PC-3 (cell line): Measurements from ENCODE around the gene ARHGEF26. TPM values are rescaled to one million over a fixed set of nuclear protein-coding genes. Genes with fewer than 3 reads are reported as not detected.

Source experiments
- ATAC-seq: fragments of 200-7000 bp; cut with Tn5 transposase; 2 replicates; pipeline ENCODE4 v1.9.1; 2020; ENCODE audit warnings: mild to moderate bottlenecking, moderate library complexity
- BruUV-seq: library from RNA; stranded (reverse); fragments of 400-500 nt; replicated peaks from 2 replicates; lab custom pipeline; 2021; lab: Mats Ljungman, UMichigan
- CTCF ChIA-PET: fragments of 300-600 bp; sonication (Branson Sonifier 250); formaldehyde crosslinking; loops from one replicate; lab custom pipeline; 2022; ENCODE audit warnings: antibody characterized with exemption; lab: Charles Lee
- POLR2A ChIA-PET: fragments of 300-600 bp; sonication (Branson Sonifier 250); formaldehyde crosslinking; loops from one replicate; lab custom pipeline; 2022; ENCODE audit warnings: antibody characterized with exemption; ENCODE audit not compliant: unreplicated experiment; lab: Charles Lee
- DNase-seq: peaks from one replicate; pipeline ENCODE4 v3.0.0-alpha.2; 2015
- H2AFZ ChIP-seq: fragments of 300-600 bp; sonication (generic); 2 replicates; pipeline ENCODE4 v1.6.0; 2016; ENCODE audit warnings: antibody characterized with exemption, low read length
- H3F3A ChIP-seq: fragments of 300-600 bp; sonication (generic); one replicate; pipeline ENCODE4 v1.6.0; 2017; ENCODE audit warnings: antibody characterized with exemption, low read length, control low read depth, mild to moderate bottlenecking; ENCODE audit not compliant: unreplicated experiment
- H3K27ac ChIP-seq: fragments of 300-600 bp; sonication (generic); 2 replicates; pipeline ENCODE4 v1.5.1; 2016; ENCODE audit warnings: mild to moderate bottlenecking, low read length
- H3K27me3 ChIP-seq: fragments of 300-600 bp; sonication (generic); 2 replicates; pipeline ENCODE4 v1.6.1; 2016; ENCODE audit warnings: low read length, mixed read lengths
- H3K36me3 ChIP-seq: fragments of 300-600 bp; sonication (generic); 2 replicates; pipeline ENCODE4 v1.6.1; 2016; ENCODE audit warnings: low read depth, mixed run types, low read length, mixed read lengths
- H3K4me1 ChIP-seq: fragments of 300-600 bp; sonication (generic); 2 replicates; pipeline ENCODE4 v1.5.1; 2016; ENCODE audit warnings: low read length; ENCODE audit not compliant: insufficient read depth
- H3K4me2 ChIP-seq: fragments of 300-600 bp; sonication (generic); 2 replicates; pipeline ENCODE4 v1.6.0; 2016; ENCODE audit warnings: low read length
- H3K4me3 ChIP-seq: fragments of 300-600 bp; sonication (generic); 2 replicates; pipeline ENCODE4 v1.5.1; 2016; ENCODE audit warnings: mild to moderate bottlenecking, low read length, mixed read lengths
- H3K79me2 ChIP-seq: fragments of 300-600 bp; sonication (generic); 2 replicates; pipeline ENCODE4 v1.6.1; 2017; ENCODE audit warnings: low read length, mixed read lengths
- H3K9ac ChIP-seq: fragments of 300-600 bp; sonication (generic); 2 replicates; pipeline ENCODE4 v1.6.0; 2016; ENCODE audit warnings: mild to moderate bottlenecking, low read length
- H3K9me2 ChIP-seq: fragments of 300-600 bp; sonication (generic); replicated peaks from 2 replicates; pipeline ENCODE4 v1.6.1; 2016; ENCODE audit warnings: mixed run types, low read length, mixed read lengths
- H3K9me3 ChIP-seq: fragments of 300-600 bp; sonication (generic); 2 replicates; pipeline ENCODE4 v1.6.1; 2016; ENCODE audit warnings: low read length, mixed read lengths
- H4K20me1 ChIP-seq: fragments of 300-600 bp; sonication (generic); 2 replicates; pipeline ENCODE4 v1.6.1; 2016; ENCODE audit warnings: low read length, mixed read lengths
- CTCF ChIP-seq: fragments of 300-600 bp; sonication (generic); conservative IDR thresholded peaks from 2 replicates; pipeline ENCODE4 v1.5.1; 2017; ENCODE audit warnings: antibody characterized with exemption, low read depth, mild to moderate bottlenecking, low read length
- EZH2 ChIP-seq: fragments of 300-600 bp; sonication (generic); IDR thresholded peaks from one replicate; pipeline ENCODE4 v1.6.1; 2017; ENCODE audit warnings: antibody characterized with exemption, mild to moderate bottlenecking, low read length; ENCODE audit not compliant: unreplicated experiment
- EZH2phosphoT487 ChIP-seq: fragments of 300-600 bp; sonication (generic); IDR thresholded peaks from 2 replicates; pipeline ENCODE4 v1.6.1; 2018; ENCODE audit warnings: mild to moderate bottlenecking, antibody characterized with exemption, low read length, borderline replicate concordance
- intact Hi-C: fragments of 100-400 bp; cut with micrococcal nuclease; formaldehyde crosslinking; loops from 2 replicates; pipeline ENCODE4 v1.9.0; 2023
- total RNA-seq: library from RNA; depleted of rRNA; stranded (reverse); fragments of >200 nt; gene quantifications from 2 replicates; pipeline ENCODE4 v1.2.3, GENCODE V29; 2014

The ARHGEF26 gene
- total RNA-seq, 1 experiment from 2014 or later: 5.0 TPM

- ATAC-seq (no peak), DNase-seq (no peak)
- Histone ChIP-seq H3F3A (no peaks in the 10 kb centered on the region), H3K9ac (no peak overlapping the region), H3K79me2 (no peaks in the 10 kb centered on the region), H3K27ac (no peak overlapping the region), H3K4me1 (peaks cover 13% of the 10 kb centered on the region), H3K9me3 (no peaks in the 10 kb centered on the region), H3K36me3 (no peaks in the 10 kb centered on the region), H3K27me3 (no peaks in the 10 kb centered on the region), H3K4me3 (no peak overlapping the region), H3K4me2 (no peak overlapping the region), H3K9me2 (no peaks in the 10 kb centered on the region), H2AFZ (no peak overlapping the region), H4K20me1 (no peaks in the 10 kb centered on the region)
- ChIA-PET POLR2A (no interaction called here), CTCF (no interaction called here)
- TF ChIP-seq EZH2phosphoT487 (no peak), EZH2 (no peak)
- BruUV-seq: no TSS peak
- intact Hi-C loops: no loop called here
Observed at GRCh38 chr3:154152741-154153140, 31.6 kb downstream of the ARHGEF26 start.

DNA sequence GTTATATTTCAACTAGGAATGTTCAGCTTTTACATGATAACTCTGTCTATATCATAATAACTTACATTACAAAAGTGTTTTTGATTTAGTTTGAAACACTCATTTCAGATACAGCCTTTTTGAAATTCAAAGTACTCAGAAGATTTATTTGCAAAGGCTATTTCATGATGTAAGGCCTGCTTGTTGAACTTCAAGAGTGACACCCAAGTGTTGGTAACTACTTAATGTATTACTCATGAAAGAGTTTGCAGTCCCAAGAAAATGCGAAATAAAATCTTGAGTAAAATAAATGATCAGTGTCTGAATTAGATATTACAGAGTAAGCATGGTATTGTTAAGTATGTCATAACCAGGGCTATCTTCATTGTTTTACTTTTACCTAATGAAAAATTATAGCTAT, 35.3 kb downstream of the ARHGEF26 start:
- Histone ChIP-seq H2AFZ (no peak overlapping the region), H3K4me1 (peaks cover 9% of the 10 kb centered on the region), H3K27me3 (no peaks in the 10 kb centered on the region), H3K9me3 (no peaks in the 10 kb centered on the region), H3K4me2 (no peak overlapping the region), H3K9ac (no peak overlapping the region), H3F3A (no peaks in the 10 kb centered on the region), H3K4me3 (no peak overlapping the region), H4K20me1 (no peaks in the 10 kb centered on the region), H3K79me2 (no peaks in the 10 kb centered on the region), H3K36me3 (no peaks in the 10 kb centered on the region), H3K9me2 (no peaks in the 10 kb centered on the region), H3K27ac (no peak overlapping the region)
- ChIA-PET CTCF (no interaction called here), POLR2A (no interaction called here)
- ATAC-seq (no peak), DNase-seq (no peak)
- BruUV-seq: no TSS peak
- no peak for TF ChIP-seq CTCF
- intact Hi-C loops: no loop called here

DNA sequence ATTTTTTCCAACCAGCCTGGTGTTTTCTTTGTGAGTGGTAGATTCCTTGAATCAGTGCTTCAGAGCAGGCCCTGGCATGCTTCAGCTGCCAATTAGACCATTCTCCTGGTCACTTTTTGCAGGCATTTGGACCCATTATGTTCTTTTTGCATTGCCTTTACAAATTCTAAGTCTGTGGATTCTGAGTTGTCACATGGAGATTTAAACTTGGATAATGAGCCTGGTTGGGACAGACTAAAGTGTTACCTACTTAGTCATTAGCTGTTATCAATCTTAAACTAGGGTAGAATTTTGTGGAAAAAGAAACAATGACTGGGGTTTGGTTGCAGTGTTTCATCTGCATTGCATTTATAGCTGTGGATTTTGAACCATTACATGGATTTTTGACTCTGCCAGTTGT, 40.6 kb downstream of the ARHGEF26 start:
- Histone ChIP-seq H3K27ac (no peak overlapping the region), H3K4me3 (no peak overlapping the region), H3K79me2 (no peaks in the 10 kb centered on the region), H3K36me3 (no peaks in the 10 kb centered on the region), H3K9ac (no peak overlapping the region), H3K4me1 (no peaks in the 10 kb centered on the region), H3F3A (no peaks in the 10 kb centered on the region), H4K20me1 (no peaks in the 10 kb centered on the region), H3K9me2 (no peaks in the 10 kb centered on the region), H3K9me3 (no peaks in the 10 kb centered on the region), H2AFZ (no peak overlapping the region), H3K27me3 (no peaks in the 10 kb centered on the region), H3K4me2 (no peak overlapping the region)
- ATAC-seq (no peak), DNase-seq (no peak)
- ChIA-PET CTCF (no interaction called here), POLR2A (no interaction called here)
- no TSS peak for BruUV-seq
- TF ChIP-seq CTCF (no peak), EZH2phosphoT487 (no peak), EZH2 (no peak)
- intact Hi-C loops: no loop called here
